ENCODE measurements around the gene CACNA1H.

CACNA1H gene

GRCh38 chr16:1157639-1158455 is 4.9 kb downstream of the CACNA1H start:
- H3K9ac ChIP-seq, result no peak overlapping the region
- H3K36me3 ChIP-seq (ENCODE audit: insufficient read depth), result no peaks in the 10 kb centered on the region
- H3K27ac ChIP-seq, result no peak overlapping the region
- TF ChIP-seq, protein P1, sequence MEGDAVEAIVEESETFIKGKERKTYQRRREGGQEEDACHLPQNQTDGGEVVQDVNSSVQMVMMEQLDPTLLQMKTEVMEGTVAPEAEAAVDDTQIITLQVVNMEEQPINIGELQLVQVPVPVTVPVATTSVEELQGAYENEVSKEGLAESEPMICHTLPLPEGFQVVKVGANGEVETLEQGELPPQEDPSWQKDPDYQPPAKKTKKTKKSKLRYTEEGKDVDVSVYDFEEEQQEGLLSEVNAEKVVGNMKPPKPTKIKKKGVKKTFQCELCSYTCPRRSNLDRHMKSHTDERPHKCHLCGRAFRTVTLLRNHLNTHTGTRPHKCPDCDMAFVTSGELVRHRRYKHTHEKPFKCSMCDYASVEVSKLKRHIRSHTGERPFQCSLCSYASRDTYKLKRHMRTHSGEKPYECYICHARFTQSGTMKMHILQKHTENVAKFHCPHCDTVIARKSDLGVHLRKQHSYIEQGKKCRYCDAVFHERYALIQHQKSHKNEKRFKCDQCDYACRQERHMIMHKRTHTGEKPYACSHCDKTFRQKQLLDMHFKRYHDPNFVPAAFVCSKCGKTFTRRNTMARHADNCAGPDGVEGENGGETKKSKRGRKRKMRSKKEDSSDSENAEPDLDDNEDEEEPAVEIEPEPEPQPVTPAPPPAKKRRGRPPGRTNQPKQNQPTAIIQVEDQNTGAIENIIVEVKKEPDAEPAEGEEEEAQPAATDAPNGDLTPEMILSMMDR (conservative IDR thresholded peaks at IDR 0.05; ENCODE audit: low read depth, low read length), result no peak
- no peaks in the 10 kb centered on the region for H4K20me1 ChIP-seq (ENCODE audit: insufficient read depth)
- H3K79me2 ChIP-seq (ENCODE audit: insufficient read depth, low read depth), result no peaks in the 10 kb centered on the region
- peaks cover 86% of the 10 kb centered on the region for H3K27me3 ChIP-seq (ENCODE audit: insufficient read depth, low read depth)
- no peak overlapping the region for H3K4me3 ChIP-seq (IDR thresholded peaks at IDR 0.05; ENCODE audit: insufficient read depth, low read depth, low read length)
- H3K4me1 ChIP-seq (ENCODE audit: low read depth, poor library complexity, severe bottlenecking), result no peaks in the 10 kb centered on the region
- H2AFZ ChIP-seq (ENCODE audit: low read depth), result no peak overlapping the region
- H3K4me2 ChIP-seq, result no peak overlapping the region

DNA sequence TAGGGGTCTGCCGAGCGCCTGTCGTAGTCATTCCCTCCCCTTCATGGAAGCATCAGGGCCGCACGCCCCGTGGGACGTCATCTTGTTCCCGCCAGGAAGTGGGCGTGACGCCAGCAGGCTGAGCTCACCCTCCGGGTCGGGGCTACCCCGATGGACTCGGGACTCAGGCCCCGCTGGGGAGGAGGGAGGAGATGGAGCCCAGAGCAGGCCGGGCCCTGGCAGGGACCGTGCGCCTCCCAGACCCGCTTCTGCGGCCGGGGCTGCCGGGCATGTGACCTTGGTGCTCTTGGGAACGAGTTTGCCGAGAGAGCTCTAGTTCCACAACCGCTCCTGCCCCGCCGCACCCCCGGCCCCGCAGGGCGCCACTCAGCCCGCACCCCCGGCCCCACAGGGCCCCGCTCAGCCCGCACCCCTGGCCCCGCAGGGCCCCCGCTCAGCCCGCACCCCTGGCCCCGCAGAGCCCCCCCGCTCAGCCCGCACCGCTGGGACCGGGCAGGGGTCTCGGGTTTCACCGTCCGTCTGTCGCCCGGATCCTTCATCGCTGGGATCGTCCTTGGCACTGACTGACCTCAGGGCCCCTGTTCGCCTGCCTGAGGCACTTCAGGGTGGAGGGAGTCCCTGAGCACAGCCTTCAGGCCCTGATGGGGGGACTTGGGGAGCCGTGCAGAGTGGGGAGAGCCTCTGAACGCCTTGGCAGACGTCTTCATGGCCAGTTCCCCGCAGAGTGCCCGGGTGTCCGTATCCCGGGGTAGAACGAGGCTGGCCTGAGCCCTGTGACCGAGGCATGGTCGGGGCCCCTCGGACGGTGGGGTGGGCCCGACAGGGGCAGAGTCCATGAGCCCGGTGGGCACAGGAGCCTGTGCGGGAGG is 5.8 kb downstream of the CACNA1H start:
- no peak overlapping the region for H3K9ac ChIP-seq
- no peak overlapping the region for H2AFZ ChIP-seq (ENCODE audit: low read depth)
- H3K79me2 ChIP-seq (ENCODE audit: insufficient read depth, low read depth), result no peaks in the 10 kb centered on the region
- H3K4me1 ChIP-seq (ENCODE audit: low read depth, poor library complexity, severe bottlenecking), result no peaks in the 10 kb centered on the region
- H3K27ac ChIP-seq, result no peak overlapping the region
- peaks cover 94% of the 10 kb centered on the region for H3K27me3 ChIP-seq (ENCODE audit: insufficient read depth, low read depth)
- H3K4me3 ChIP-seq (IDR thresholded peaks at IDR 0.05; ENCODE audit: insufficient read depth, low read depth, low read length), result no peak overlapping the region
- TF ChIP-seq, protein P1 (conservative IDR thresholded peaks at IDR 0.05; ENCODE audit: low read depth, low read length), result no peak
- H4K20me1 ChIP-seq (ENCODE audit: insufficient read depth), result no peaks in the 10 kb centered on the region
- no peaks in the 10 kb centered on the region for H3K36me3 ChIP-seq (ENCODE audit: insufficient read depth)
- no peak overlapping the region for H3K4me2 ChIP-seq

- no peaks in the 10 kb centered on the region for H4K20me1 ChIP-seq (ENCODE audit: insufficient read depth)
- H3K4me3 ChIP-seq (IDR thresholded peaks at IDR 0.05; ENCODE audit: insufficient read depth, low read depth, low read length), result no peak overlapping the region
- no peak overlapping the region for H2AFZ ChIP-seq (ENCODE audit: low read depth)
- TF ChIP-seq, protein P1 (conservative IDR thresholded peaks at IDR 0.05; ENCODE audit: low read depth, low read length), result no peak
- H3K4me1 ChIP-seq (ENCODE audit: low read depth, poor library complexity, severe bottlenecking), result no peaks in the 10 kb centered on the region
- no peak overlapping the region for H3K9ac ChIP-seq
- H3K36me3 ChIP-seq (ENCODE audit: insufficient read depth), result no peaks in the 10 kb centered on the region
- H3K27me3 ChIP-seq (ENCODE audit: insufficient read depth, low read depth), result peaks cover 98% of the 10 kb centered on the region
- no peaks in the 10 kb centered on the region for H3K79me2 ChIP-seq (ENCODE audit: insufficient read depth, low read depth)
- no peak overlapping the region for H3K4me2 ChIP-seq
- no peak overlapping the region for H3K27ac ChIP-seq
Measured at GRCh38 chr16:1159325-1159972, 6.5 kb downstream of the CACNA1H start.

DNA sequence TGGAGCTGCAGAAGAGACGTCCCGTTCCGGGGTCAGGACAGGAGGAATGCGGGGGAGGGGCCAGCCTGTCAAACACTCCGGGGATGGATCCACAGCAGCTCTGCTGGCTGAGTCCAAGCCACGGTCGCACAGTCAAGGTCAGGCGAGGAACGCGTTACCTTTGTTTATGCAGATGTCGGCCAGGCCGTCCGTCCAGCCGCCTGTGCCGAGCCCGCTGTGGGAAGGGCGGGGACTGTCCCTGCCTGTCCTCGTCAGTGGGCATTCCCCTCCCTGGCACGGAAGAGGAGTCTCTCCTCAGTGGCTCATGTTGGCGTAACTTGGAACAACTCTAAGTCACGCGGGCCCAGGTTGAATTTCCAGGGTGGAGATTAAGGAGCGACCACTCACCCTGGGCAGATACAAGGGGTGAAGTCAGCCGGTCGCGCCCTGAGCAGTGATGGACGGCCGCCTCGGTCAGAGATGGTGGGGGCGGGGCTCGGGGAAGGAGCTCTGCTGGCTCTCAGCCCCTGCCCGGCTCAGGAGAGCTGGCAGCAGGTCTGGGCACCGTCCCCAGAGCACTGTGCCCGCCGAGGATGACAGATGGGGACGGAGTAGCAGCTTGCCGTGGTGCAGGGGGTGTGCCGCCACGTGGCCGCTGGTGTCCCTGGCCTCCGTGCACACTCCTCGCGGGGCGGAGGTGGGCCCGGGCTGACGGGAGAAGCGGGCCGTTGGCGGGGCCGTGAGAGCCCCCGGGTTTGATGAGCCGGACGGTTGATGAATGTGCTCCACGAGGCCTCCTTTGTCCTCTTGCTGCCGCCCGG is 7.3 kb downstream of the CACNA1H start:
- TF ChIP-seq, protein P1 (conservative IDR thresholded peaks at IDR 0.05; ENCODE audit: low read depth, low read length), result no peak
- Histone ChIP-seq H2AFZ (ENCODE audit: low read depth) (no peak overlapping the region), H3K36me3 (ENCODE audit: insufficient read depth) (no peaks in the 10 kb centered on the region), H3K27me3 (ENCODE audit: insufficient read depth, low read depth) (peaks cover 98% of the 10 kb centered on the region), H3K4me1 (ENCODE audit: low read depth, poor library complexity, severe bottlenecking) (no peaks in the 10 kb centered on the region), H3K4me3 (IDR thresholded peaks at IDR 0.05; ENCODE audit: insufficient read depth, low read depth, low read length) (no peak overlapping the region), H3K4me2 (no peak overlapping the region), H4K20me1 (ENCODE audit: insufficient read depth) (no peaks in the 10 kb centered on the region), H3K9ac (no peak overlapping the region), H3K79me2 (ENCODE audit: insufficient read depth, low read depth) (no peaks in the 10 kb centered on the region), H3K27ac (no peak overlapping the region)
